ENCODE results near the gene POLN.

- TF ChIP-seq CTCF (conservative IDR thresholded peaks at IDR 0.05; ENCODE audit: low read length) (no peak), EZH2phosphoT487 (IDR thresholded peaks at IDR 0.05; ENCODE audit: borderline replicate concordance, low read depth, low read length) (no peak)
Observed at GRCh38 chr4:2061186-2062131, 180.5 kb downstream of the POLN start.

All from OCI-LY7 (cell line).